CD4-positive, alpha-beta T cell treated with Interleukin-12 subunit alpha and Interleukin-12 subunit beta, for 1 hour (primary cell): Measurements from ENCODE around the gene DMGDH.

ENCODE experiments used
- DNase-seq: peaks from one replicate; pipeline ENCODE4 v3.0.0-alpha.2; 2020

Gene DMGDH

DNA sequence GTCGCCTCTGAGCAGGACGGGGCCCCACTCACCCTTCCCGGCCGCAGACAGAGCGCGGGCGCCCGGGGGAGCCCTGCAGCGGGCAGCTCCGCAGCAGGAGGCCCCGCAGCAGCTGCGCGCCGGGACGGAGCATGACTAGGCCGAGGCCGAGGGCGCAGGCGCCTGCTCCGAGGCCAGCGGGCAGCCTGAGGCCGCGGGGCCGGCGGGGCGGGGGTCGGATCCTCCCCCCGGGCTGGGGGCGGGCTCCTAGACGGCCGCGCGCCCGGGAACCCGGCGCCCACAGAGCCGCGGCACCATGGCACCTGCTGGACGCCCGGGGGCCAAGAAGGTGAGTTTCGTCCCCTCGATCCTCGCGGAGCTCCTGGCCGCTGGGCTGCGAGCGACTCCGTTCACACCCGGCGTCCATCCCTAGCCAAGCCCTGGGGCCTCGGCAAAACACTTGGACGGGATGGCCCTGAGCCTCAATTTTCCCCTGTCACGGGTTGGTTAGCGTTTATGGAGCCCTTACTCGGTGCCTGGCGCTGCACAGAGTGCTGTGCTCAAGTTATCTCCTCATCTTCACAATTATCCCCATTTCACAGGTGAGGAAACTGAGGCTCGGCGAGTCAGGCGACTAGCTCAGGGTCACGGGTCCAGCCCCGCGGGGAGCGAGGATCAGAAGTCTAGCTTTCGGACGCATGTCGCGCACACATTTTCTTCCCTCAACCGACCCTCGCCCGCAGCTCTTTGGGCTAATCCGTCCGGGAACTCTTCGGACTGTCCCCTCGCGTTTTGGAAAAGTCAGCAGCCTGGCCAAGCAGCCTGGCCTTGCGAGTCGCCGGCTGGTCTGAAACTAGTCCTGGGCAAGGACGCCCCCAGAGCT is at the start of gene DMGDH, which contains the start of gene BHMT2:
DMGDH (minus strand) TSS at position 187 of the 862 bp plus-strand sequence; CDS start at position 133, 54 bp downstream.
BHMT2 (plus strand) TSS at position 280 of the 862 bp plus-strand sequence; CDS start at position 296, 16 bp downstream.
- no peak for DNase-seq

DNA sequence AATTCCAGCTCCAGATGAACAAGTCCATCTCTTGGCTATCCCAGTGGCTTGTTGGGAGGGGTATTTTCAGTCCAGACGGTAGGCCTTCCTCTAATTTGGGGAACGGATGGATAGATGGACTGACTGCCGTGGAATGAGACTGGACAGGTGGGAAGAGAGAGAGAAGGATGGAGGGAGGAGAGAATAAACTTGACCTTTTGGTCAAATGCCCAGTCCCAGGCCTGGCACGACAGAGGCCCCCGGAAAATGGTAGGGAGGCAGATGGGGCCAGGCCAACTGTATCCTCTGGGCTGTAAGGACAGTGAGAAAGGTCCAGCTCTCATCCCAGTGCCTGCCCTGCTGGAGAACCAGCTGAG is 43.2 kb upstream of the DMGDH start:
- no peak for DNase-seq

DNA sequence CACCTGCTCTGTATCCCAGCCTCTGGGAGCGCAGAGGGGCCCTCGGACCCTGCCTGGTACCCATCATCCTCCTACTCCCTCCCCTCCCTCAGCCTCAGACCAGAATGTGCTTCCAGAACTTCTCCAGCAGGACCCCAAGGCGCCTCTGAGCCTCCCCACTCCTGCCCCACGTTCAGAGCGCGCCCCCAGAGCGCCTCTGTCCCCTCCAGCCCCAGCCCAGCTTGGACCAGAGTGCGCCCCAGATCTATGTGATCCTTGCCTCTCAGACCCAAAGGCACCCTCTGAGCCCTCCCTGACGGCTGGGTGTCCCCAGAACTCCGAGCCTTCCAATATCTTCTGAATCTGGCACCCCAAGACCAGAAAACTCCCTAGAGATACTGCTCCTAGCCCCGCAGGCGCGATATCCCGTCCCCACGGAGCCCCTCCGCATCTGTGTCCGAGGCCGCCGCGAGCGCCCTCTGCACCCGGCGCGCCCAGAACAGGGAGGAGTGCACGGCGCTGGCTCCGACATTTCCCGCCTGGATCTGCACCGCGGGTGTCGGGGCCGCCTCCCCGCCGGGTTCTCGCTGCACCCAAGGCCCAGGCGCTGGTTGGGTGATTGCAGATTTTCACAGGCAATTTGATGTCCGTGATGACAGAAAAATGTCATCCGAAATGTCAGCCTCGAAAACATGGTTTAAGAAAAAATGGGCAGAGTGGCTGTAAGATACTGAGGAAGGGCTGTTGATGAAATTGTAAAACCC is 42.7 kb upstream of the DMGDH start:
- DNase-seq = no peak

DNA sequence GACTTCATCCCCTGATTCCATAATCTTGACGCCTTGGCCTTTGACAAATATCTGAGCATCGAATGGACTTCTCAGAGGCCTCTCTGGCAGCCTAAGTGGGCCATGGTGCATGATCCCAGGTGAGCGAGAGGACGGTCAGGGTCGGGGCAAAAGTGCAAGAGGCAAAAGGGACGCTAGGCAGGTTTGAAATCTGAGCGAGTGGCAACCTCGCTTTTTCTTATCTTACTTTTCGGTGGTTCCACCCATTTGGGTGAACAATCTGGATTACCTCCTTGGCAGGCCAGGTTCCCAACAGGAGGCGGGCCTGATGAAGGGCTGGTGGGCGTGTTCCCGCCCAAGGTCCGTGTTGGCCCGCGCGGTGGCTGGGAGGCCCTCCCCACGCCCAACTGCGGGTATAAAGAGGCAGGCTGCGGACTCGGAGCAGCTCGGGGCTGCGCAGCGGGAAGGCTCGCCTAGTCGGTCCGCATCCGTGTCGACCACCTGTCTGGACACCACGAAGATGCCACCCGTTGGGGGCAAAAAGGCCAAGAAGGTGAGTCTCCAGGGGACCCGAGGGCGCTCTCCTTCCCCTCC is 42.0 kb upstream of the DMGDH start, which contains the start of gene BHMT:
BHMT (plus strand) TSS at position 423 of the 573 bp plus-strand sequence; CDS start at position 500, 77 bp downstream.
- no peak for DNase-seq

DNA sequence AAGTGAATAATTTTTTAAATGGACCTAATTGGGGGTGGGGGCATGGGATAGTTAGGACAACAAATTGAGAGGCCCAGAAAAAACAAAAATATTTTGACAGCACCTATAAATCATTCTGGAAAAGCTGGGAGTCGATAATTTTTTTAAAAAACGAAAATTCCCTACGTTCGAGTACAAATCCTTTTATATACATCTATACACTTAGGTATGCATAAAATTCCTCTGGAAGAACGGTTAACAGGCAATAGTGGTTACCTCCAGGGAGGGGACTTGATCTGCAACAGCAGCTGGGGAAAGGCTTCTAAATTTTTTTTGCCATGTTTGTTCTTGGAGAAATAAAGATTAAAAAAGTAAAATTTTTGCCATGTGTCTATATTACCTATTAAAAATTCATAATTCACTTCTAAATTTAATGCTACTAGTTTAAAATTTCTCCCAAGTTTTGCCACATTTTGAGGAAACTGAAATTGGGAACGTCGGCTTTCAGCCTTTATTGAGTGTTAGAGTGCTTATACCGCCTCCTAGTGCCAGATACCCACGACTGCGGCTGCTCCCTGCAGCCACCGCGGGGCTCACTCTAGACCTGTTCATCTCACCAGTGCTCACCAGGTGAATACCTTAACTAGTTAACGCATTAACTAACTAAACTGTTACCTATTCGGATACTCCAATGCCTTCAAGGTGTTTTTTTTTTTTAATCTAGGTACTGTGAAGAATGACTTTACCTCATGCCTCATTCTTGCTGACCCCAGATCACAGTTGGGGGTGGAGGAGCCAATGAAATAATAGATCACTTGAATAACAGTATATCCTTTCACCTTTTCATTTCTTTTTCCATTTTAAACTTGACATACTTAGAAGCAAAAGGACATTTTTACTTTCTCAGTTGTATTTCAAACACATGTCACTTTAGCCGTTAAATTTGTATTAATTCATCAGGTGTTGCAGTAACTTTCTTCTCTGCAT is 40.3 kb upstream of the DMGDH start:
- DNase-seq = peak; percentile 33

DNA sequence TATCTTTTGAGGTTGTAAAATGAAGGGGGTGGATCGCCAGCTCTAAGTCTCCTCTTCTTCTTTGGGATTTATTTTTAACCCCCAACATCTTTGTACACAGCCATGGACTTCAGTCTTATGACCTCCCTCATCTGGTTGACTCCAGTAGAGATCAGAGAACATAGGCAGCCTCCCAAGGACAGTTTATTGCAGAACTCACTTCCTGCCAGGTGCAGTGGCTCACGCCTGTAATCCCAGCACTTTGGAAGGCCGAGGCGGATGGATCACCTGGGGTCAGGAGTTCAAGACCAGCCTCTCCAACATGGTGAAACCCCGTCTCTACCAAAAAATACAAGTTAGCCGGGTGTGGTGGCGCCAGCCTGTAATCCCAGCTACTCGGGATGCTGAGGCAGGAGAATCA is 39.3 kb upstream of the DMGDH start:
- DNase-seq = no peak

DNA sequence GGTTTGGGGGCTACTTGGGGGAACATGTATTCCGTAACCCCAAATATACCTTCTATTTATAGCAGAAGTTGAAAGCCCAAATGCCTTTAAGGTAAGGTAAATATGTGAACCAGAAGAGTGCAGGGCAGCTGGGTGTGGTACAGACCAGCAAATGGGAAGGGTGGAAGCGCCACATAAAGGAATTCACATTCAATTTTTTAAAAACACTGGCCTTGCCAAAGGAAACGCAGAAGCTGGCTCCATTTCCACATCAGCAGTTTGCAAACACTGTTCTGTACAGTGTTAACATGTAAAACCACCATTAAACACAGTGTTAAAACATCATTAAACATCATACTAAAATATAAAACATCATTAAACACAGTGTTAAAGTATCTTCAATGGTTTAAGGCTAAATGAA is 38.6 kb upstream of the DMGDH start:
- DNase-seq = no peak

DNA sequence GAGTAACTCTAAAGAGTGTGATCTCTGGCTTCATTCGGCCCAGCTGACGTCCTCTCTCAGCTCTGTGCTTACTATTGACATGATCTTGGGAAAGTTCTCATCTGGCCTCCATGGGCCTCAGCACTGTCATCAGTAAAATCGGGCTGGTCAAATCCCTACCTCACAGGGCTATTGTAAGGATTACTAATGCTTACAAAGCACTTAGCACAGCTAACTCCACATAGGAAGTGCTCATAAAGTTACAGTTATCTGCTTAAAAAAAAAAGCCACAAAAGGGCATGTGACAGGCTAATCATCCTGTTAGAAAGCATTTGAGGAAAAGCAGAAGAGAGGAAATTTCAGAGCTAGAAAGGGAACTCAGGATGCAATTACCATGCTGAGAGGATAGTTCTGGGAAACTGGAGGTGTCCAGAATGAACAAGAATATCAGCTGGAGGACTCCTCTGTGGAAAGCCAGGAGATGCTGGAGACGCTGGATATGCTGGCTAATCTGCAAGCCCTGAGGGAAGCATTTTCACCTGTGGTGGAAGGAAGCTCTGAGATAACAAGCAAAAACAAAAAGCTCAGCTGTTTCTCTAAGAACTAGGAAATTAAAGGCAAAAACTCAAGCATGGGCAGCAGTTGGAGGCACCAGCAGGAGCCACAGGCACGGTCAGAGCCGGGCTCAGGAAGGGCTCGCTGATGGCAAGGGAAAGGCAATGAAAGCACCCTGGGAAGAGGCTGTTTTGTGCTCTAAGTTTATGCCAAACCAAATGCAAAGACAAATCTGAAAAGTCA is 37.7 kb upstream of the DMGDH start:
- no peak for DNase-seq

DNA sequence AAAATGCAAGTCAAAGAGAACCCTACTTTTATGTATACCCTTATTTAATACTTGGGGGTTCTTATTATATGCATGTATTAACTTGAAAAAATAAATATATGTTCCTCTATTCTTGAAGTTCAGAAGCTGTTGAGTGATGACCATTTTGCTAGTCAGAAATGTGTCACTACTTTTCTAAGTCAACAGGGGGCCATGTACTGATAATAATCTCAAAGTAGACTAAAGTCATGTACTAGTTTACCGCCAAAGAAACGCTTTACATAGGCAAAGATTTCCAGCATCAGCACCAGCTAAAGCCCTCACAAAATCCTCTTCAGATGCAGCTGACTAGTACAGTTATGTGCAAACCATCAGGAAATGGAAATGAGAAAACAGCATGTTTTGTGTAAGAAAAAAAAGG is 36.4 kb upstream of the DMGDH start:
- no peak for DNase-seq

DNA sequence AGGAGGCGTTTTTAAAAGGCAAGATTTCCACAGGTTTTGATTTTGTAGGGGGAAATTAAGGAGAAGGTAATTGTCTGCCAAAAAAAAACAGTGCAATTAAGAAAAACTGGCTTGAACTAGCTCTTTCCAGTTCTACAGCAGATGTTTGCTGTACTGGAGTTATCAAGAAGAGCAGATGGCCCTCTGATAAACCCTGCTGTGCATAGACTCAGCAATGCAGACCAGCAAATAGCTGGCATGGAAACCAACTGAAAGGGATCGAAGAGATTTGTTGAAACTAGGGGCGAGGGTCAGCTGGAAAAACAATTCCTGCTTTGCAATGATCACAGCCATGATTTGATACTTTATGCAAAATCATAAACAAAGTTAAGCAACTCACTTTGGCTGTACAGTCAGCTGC is 24.3 kb upstream of the DMGDH start:
- DNase-seq = no peak

DNA sequence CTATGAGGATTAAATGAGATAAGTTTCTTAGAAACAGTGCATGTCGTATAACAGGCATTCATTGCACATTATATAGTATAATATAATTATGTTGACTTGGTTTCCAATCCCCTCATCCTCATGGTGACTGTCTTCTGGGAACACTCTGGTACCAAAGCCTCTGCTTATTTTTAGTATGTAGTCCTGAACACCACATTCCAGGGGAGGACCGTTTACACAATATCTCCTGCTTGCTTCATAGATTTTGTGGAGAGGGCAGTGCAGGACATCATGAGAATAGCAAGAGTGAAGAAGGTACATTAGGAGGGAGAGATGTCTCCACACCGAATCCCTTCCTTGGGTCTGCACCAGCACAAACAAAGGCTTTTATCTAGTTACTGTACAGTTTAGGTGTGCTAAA is 21.6 kb upstream of the DMGDH start:
- no peak for DNase-seq

DNA sequence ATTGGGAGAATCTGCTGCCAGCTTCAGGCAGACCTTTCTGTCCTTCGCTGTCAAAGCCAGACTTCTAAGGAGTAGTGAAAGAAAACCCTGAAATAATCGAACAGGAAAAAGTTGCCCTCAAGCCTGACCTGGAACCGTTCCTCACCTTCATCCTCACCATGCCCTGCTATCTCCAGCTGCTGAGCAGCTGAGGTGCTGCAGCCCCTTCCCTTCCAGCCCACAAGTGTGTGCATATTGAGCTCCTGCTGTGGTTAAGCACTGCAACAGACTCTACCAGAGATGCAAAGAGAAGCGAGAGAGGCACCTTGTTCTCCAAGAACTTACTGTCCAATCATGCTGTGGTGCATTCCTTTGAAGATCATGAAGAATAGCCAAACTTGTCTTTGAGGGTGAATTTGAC is 19.0 kb upstream of the DMGDH start:
- no peak for DNase-seq

DNA sequence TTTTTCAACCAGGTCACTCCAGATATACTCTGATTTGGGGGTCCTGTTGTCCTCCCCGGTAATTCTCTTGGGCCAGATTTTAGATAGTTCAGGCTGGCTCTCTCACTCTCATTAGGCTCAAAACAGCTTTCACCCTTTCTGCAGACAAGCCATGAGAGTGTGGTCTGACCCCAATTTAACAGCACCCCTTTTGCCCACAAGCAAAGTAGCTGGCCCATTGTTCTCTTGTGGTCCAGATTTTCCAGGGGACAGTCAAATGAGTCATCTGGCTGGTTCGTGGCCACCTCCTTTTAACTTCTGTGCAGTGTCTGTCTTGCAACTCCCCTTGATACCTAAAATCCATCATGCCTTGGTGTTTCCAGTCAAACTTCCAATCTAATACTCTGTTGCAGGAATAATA is 16.6 kb upstream of the DMGDH start:
- DNase-seq = no peak

DNA sequence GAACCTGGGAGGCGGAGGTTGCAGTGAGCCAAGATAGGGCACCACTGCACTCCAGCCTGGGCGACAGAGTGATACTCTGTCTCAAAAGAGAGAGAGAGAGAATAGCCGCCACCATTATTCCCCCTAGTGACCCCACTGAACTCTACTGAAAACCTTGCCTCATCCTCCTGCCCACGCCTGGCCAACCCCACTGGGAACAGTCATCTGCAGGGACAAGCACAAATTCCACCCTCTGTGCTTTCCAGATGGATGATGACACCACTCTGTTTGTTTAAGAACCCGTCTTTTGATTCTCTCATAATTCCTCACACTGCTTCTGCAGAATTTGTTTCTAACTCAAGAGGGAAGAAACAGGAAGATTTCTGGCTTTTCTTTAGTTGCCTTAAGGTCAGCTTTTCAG is 12.3 kb upstream of the DMGDH start:
- DNase-seq = no peak

DNA sequence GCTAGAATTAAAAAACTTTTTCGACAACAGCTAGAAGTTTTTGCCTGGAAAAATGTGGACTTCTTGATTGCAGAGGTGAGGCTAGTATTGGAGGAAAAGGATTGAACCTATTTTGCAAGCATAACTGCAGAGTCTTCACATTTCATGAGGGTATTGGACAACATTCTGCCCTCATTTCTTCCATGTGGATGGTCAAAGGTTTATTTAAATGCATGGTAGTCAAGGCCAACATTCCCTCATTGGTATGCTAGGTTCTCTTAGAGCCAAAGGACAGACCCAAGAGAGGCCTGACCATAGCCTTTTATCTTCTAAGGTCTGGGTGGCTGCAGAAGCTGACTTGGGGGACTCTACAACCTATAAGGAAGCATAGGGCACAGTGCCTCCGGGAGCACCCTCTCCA is 11.3 kb upstream of the DMGDH start:
- no peak for DNase-seq

DNA sequence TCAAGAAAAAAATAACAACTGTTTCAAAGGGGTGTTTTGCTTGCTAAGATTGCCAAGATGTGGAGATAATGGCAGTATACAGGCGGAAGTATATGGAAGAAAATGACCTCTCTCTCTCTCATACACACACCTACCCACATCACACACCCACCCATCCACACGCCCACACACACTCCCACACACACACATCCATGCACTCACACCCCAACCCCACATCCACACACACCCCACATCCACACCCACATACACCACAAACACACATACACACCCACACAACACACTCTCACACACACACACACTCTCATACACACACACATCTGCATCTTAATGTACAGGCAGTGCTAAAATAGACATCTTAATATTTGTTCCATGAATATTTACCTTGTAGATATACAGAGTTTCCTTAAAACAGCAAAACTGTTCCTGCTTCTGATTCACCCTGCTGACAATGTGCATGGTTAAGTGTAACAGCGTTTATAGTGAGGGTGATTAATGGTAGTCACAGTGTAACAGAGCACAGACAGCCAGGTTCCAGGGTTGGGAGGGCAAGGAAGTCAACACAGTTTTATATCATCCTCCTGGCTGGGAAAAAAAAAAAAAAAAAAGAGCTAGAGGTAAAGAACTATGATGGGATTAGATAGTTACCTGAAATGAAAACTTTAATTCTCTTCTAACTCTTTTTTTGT is 8.3 kb upstream of the DMGDH start:
- no peak for DNase-seq

DNA sequence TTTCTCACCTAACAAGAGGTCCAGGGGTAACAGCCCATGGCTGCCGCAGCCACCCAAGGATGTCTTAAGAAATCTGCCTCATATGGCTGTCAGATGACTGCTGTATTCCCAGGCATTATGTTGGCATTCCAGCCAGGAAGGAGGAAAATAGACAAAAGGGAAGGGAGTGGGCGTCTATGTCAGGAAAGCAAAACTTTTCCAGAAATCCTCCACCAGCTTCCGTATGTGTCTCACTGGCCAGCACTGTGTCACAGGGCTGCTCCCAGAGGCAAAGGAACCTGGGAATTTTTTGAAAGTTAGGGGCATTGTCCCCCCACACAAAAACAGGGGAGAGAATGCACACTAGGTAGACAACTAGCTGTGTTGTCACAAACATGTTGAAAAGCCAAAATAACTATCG is 7.3 kb upstream of the DMGDH start:
- DNase-seq = no peak

DNA sequence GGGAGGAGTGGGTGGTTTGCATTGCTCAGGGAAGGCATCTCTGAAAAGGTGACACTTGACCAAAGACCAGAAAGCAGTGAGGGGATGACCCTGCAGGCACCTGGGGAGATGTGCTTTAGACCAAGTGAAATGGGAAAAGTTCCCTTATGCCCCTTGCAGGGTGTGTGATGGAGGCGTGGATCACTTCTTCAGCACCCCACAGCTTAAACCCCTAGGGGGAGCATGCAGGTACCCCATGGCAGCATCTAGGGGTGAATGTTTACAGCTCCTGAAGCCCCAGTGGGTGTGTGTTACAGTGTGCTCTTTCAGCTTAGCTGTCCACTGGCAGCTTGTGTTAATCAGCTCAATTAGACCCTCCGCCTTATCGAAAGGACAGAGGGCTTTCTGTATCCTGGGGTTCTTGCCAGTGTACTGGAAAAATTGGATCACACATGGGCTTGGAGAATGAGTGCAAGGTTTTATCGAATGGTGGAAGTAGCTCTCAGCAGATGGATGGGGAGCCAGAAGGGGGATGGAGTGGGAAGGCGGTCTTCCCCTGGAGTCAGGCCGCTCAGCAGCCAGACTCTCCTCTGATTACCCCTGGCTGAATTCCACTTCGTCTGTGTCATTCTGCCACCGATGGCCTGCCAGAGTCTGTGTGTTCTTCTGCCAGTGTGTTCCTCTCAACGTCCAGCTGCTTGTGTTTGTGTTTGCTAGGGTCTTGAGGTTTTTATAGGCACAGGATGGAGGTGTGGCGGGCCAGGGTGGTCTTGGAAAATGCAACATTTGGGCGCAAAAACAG is 6.4 kb upstream of the DMGDH start:
- DNase-seq = no peak

DNA sequence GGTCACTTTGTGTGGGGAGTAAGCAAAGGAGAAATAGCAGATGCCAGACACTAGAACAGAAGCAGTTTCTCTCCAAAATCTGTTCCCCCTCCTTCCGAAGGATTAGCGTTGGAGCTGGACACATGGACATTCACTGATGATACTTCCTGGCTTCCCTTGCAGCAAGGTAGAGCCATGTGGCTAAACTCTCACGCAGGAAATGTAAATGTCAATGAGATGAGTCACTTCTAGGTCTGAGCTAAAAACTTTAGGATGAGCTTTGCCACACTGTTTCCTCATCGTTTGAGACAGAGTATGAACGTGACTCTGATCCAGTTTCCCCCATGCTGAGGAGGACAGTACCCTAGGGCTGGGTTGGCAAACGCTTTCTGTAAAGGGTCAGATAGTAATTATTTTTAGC is 5.2 kb upstream of the DMGDH start:
- no peak for DNase-seq

DNA sequence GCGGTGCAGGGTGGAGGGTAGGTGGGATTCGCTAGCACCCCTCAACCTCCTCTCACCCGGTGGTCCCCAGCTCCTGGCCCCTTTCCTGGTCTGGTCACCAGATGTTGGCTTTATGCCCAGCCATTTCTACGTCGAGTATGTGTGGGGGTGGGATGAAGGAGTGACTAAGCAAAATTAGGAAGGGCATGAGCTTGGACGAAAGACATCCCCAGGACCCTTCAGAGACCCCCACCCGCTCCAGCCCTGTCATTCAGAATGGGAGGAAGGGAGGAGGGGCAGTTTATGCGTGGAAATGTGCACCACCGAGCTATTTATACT is 835 bp upstream of the DMGDH start:
- DNase-seq = no peak

DNA sequence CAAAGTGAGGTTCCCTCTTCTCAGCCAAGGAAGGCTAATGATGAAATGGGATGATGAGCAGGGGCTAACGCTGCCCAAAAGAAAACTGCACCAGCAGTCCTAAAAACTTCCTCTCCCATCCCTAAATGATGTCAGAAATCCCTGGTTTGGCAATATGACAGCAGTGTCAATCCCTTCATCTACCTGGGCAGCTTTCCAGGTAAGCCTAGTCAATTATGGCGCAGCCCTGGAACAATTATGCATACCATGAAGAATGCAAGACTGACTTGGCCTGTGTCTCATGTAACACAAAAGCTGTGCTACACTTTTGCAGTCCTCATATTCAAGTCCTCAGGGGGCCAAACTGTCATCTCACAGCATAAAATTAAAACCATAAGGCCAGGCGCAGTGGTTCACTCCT is 7.0 kb downstream of the DMGDH start:
- DNase-seq = no peak
